GM21381 (cell line): Measurements from ENCODE around the gene ADAMTS15.

Experiments
- ATAC-seq: cut with Tn5 transposase; IDR thresholded peaks from one replicate; pipeline ENCODE4 v1.9.1; 2021; ENCODE audit warnings: mild to moderate bottlenecking, moderate library complexity; ENCODE audit not compliant: unreplicated experiment

The ADAMTS15 gene, protein sequence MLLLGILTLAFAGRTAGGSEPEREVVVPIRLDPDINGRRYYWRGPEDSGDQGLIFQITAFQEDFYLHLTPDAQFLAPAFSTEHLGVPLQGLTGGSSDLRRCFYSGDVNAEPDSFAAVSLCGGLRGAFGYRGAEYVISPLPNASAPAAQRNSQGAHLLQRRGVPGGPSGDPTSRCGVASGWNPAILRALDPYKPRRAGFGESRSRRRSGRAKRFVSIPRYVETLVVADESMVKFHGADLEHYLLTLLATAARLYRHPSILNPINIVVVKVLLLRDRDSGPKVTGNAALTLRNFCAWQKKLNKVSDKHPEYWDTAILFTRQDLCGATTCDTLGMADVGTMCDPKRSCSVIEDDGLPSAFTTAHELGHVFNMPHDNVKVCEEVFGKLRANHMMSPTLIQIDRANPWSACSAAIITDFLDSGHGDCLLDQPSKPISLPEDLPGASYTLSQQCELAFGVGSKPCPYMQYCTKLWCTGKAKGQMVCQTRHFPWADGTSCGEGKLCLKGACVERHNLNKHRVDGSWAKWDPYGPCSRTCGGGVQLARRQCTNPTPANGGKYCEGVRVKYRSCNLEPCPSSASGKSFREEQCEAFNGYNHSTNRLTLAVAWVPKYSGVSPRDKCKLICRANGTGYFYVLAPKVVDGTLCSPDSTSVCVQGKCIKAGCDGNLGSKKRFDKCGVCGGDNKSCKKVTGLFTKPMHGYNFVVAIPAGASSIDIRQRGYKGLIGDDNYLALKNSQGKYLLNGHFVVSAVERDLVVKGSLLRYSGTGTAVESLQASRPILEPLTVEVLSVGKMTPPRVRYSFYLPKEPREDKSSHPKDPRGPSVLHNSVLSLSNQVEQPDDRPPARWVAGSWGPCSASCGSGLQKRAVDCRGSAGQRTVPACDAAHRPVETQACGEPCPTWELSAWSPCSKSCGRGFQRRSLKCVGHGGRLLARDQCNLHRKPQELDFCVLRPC

GRCh38 chr11:130448416-130449309 is at the start of gene ADAMTS15:
ADAMTS15 (plus strand) TSS chr11:130448645; CDS start chr11:130448974, 329 bp downstream.
- ATAC-seq: no peak

DNA sequence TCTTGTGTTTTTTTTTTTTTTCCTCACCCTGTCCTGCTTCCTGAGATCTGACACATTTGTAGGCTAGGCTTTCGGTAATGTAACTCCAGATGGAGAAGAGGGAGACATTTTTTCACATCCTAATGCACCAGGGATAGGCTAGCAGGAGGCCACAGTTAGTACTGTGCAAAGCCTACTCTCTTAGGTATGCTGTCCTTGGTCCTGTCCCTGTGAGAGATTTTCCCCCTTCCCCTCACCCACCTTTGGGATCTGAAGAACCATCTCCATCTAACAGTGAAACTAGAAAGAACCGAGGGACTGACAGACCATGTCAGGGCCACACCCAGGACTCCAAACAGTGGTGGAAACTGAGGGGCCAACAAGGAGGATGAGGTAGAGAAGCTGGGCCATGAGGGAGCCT is 49.2 kb upstream of the ADAMTS15 start:
- ATAC-seq: no peak

DNA sequence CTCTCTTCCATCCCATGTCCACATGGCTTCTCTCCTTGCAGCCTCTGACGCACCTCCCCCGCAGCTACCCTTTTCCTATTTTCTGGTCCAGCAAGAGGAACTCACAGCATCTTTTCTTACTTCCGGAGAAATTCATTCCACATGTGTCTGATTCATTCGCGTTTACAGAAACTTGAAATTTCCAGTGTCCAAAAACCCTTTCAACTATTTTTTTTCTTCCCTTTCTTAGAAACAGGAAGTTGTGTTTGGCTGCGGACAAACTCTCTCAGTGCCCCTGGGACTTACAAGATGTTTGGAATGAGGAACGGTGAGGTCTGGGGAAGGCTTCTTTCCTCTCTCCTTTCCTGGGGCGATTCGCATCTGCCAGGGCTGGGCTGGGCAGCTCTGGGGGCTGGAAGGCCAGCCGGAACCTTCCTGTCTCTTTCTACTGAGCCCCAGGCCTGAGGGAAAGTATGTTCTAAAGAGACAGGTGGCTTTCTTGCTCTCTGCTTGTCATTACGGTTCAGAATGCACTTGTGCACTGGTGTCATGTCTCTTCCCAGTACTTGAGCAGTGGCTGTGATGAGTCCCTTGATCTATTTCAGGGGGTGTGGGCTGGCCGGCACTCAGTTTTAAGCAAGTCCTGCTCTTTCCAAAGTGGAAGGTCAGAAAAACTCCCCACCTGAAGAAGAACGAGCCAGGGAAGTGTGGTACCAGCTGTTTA is 47.5 kb upstream of the ADAMTS15 start:
- ATAC-seq: no peak

DNA sequence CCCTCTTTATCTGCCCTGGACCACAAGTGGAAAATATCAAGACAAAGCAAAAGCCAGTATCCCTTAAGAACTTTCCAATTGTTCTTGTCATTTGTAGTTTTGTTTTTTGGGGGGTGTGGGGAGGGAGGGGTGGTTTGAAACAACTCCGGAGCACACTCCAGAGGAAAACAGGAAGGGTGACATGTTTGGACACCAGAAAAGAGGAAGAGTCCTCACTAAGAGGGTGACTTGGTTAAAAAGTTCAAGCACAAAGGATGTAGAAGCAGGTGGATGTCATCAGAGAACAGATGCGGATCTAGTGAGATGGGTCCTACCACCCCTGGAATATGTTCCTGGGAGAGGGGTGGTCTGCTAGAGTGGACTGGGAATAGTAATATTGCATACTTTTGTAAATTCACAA is 45.9 kb upstream of the ADAMTS15 start:
- no peak for ATAC-seq

DNA sequence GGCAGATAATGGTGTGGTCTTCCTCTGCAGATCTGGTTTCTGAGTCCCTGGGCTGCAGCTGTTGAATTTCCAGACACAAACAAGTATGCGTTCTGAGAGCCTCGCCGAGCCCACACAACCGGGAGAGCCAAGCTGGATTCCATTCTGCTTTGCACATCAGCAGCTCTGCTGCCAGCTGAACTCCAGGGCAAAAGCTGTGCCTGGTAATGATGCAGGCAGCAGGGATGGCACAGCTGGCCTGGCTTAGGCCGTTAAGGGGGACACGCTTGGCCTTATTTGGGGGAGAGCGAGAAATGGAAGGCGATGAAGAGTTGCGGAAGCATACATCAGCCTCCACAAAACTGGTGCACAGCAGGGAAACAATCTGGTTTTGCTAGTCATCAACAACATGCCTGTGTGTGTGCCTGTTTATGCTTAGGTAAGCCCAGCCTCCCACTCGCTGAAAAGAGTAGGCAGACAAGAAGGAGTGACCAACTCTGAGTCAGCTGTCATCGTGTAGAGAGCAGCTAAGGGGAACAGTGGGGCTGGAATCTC is 45.1 kb upstream of the ADAMTS15 start:
- ATAC-seq: no peak

GRCh38 chr11:130403967-130404366 is 44.5 kb upstream of the ADAMTS15 start:
- no peak for ATAC-seq

GRCh38 chr11:130404727-130405126 is 43.7 kb upstream of the ADAMTS15 start:
- no peak for ATAC-seq

GRCh38 chr11:130405428-130405827 is 43.0 kb upstream of the ADAMTS15 start:
- no peak for ATAC-seq

- no peak for ATAC-seq
Observed at GRCh38 chr11:130407978-130408377, 40.5 kb upstream of the ADAMTS15 start.

- ATAC-seq: no peak
Observed at GRCh38 chr11:130408401-130408890, 40.0 kb upstream of the ADAMTS15 start.

- ATAC-seq: no peak
Observed at GRCh38 chr11:130408901-130409300, 39.5 kb upstream of the ADAMTS15 start.

GRCh38 chr11:130409594-130410388 is 38.7 kb upstream of the ADAMTS15 start:
- ATAC-seq: no peak

DNA sequence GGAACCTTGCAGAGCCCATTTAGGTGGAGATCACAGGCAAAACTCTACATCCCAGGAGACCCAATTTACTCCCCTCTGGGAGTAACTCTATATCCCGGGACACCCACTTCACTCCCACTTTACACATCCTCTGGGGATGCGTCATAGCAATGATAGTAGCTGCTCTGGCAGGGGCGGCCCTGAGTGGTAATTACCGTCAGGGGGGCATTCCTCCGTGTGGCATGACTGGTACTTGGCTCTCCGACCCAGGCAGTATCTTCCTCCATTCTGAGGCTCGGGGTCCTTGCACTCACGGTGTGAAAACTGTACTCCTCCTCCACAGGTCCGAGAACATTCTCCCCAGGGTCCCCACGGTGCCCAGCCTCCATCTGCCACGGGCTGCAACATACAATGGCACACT is 37.2 kb upstream of the ADAMTS15 start:
- no peak for ATAC-seq

DNA sequence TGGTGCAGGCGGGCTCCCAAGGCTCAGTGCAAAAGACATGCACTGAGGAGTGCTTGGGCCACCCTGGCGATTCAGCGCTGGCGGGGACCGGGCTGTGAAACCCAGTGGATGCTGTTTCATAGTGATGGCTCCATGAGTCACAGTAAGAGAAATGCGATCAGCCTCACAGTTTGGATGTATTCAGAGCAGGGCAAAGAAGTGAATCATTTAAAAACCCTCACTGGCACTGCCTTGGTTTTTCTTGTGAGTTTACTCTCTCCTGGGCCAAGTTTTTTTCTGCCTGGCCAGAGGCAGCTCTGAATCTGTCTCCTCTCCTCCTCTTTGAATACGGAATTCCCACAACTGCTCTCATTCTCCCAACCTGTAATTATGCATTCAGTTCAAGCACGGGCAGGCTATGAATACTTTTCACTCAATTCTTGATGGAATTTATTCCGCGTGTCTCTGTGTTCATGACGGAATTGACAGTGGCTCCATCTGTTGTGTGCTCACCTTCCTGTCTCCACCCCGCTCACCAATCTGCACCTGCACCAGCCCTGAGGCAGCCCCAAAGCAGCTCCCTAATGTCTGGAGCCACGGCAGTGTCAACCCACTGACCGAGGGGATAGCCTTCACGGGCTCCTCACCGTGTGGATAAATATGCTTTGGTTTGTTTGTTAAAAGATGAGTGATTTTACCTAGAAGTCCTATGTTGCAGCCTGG is 34.9 kb upstream of the ADAMTS15 start:
- ATAC-seq: no peak

DNA sequence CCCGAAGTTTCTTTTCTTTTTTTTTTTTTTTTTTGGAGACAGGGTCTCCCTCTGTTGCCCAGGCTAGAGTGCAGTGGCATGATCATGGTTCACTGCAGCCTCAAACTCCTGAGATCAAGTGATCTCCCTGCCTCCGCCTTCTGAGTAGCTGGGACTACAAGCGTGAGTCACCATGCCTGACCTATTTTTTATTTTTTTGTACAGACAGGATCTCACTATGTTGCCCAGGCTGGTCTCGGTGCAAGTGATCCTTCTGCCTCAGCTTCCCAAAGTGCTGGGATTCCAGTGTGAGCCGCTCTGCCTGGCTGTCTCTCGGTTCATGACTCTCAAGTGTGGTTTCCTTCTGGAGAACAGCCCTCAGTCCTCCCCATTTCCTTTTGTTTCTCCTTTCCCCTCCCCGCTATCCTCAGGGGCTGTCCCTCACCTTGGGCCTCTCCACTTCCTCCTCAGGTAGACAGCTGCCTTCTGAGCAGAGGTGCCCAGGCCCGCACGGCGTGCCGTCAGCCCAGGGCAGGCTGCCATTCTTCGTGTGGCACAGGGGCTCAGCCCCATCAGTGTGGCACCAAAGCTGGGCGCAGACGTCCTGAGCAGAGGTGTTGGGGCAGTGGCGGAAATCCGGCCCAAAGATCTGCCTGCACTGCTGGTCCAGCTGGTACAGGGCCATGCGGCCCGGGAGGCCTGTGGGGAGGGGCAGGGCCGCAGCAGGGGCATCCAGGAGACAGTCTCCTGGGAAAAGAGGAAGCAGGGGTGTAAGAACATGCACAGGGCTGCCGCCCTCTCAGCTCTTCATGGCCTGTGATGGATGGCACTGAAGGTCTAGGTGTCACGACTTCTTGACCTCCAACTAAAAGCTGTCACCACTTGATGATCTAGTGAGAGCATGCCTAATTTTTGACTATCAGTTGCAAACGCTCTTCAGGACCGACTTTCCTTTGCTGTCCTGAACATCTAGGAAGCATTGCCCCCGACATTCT is 34.1 kb upstream of the ADAMTS15 start:
- ATAC-seq: no peak

DNA sequence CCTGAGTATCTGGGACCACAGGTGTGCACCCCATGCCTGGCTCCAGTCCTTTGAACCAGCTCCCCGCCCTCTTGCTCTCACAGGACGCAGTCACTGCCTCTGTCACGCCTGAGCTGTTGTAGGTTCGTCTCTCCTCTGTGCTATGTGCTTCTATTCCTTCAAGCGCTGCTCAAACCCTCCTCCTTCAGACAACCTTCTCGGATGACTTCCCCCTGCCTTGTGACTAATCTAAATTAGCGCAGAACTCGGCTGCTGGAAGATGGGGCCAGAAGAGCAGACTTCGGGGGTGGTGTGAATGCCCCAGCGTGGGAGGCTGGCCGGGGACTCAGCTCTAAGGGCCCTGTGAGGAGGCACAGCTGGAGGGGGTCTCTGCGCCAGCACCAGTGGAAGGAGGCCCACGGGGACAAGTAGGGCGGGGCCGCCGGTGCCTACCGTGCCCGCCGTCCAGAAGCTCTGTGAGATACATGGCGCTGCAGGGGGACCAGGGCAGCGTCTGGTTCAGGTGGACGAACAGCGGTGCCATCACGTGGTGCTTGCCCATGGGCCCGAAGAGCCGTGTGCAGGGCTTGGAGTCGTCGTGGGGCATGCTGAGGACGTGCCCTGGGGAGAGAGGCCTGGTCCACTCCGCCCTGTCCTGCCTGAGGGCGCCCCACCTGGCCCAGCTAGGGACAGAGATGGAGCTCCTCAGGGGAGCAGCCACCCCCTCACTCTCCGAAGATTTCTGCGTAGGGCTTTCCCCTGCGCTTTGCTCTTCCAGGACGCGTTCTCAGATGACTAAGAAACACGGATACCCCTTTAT is 32.5 kb upstream of the ADAMTS15 start:
- ATAC-seq: no peak
